Measurements from ENCODE around the gene ZNF668.

Gene ZNF668

GRCh38 chr16:31080756-31081419 is 6.8 kb upstream of the ZNF668 start:
- FAIRE-seq (no peak), DNase-seq (ENCODE audit: insufficient read length, low spot score) (no peak)
- no peak for TF ChIP-seq CTCF (IDR thresholded peaks at IDR 0.05; ENCODE audit: insufficient read depth, missing control alignments)

GRCh38 chr16:31080035-31080629 is 6.1 kb upstream of the ZNF668 start:
- no peak for FAIRE-seq
- no peak for TF ChIP-seq CTCF (IDR thresholded peaks at IDR 0.05; ENCODE audit: insufficient read depth, missing control alignments)
- no peak for DNase-seq (ENCODE audit: insufficient read length, low spot score)

- DNase-seq (ENCODE audit: insufficient read length, low spot score) (peak; percentile 14), FAIRE-seq (no peak)
- TF ChIP-seq CTCF (IDR thresholded peaks at IDR 0.05; ENCODE audit: insufficient read depth, missing control alignments) = no peak
These were observed 5.4 kb upstream of the ZNF668 start for GRCh38 chr16:31079342-31079944.

GRCh38 chr16:31078597-31079341 is 4.7 kb upstream of the ZNF668 start:
- DNase-seq (ENCODE audit: insufficient read length, low spot score) (peak; percentile 11), FAIRE-seq (no peak)
- no peak for TF ChIP-seq CTCF (IDR thresholded peaks at IDR 0.05; ENCODE audit: insufficient read depth, missing control alignments)

GRCh38 chr16:31077592-31078396 is 3.8 kb upstream of the ZNF668 start:
- no peak for TF ChIP-seq CTCF (IDR thresholded peaks at IDR 0.05; ENCODE audit: insufficient read depth, missing control alignments)

GRCh38 chr16:31077024-31077423 is 3.0 kb upstream of the ZNF668 start:
- no peak for FAIRE-seq

More at GRCh38 chr16:31077592-31078396, 3.8 kb upstream of the ZNF668 start:
- no peak for DNase-seq (ENCODE audit: insufficient read length, low spot score)
- FAIRE-seq = no peak

More at GRCh38 chr16:31077024-31077423, 3.0 kb upstream of the ZNF668 start:
- no peak for DNase-seq (ENCODE audit: insufficient read length, low spot score)
- no peak for TF ChIP-seq CTCF (IDR thresholded peaks at IDR 0.05; ENCODE audit: insufficient read depth, missing control alignments)

Measured in D721Med (cell line).